GM12873 (cell line): ENCODE data around the gene INPP4B.

Source experiments
- TF ChIP-seq, protein P1 (sequence below): IDR thresholded peaks from 2 replicates; pipeline ENCODE4 v1.5.1; 2012; ENCODE audit warnings: low read depth, mild to moderate bottlenecking, moderate library complexity, low read length, control low read depth; ENCODE audit not compliant: insufficient read depth; ENCODE audit errors: missing control alignments

The INPP4B gene

DNA sequence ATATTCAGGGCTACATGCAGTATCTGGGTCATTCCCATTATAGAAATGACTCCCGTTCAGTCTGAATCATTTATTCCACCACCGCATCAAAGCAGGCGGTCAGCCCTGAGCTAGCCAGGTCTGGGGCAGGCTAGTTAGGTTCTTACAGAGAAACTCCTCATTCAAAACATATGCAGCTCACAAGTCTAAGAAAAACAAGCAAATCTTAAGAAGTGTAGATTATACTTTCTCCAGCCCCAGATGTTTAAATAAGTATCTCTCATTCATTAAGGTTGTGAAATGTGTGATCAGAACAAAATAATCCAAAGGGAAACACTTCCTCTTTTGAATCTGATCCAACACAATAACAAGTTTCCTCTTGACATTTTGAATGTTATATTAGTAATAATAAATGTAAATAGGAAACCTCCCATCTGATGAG, 441.9 kb downstream of the INPP4B start:
- TF ChIP-seq, protein P1, sequence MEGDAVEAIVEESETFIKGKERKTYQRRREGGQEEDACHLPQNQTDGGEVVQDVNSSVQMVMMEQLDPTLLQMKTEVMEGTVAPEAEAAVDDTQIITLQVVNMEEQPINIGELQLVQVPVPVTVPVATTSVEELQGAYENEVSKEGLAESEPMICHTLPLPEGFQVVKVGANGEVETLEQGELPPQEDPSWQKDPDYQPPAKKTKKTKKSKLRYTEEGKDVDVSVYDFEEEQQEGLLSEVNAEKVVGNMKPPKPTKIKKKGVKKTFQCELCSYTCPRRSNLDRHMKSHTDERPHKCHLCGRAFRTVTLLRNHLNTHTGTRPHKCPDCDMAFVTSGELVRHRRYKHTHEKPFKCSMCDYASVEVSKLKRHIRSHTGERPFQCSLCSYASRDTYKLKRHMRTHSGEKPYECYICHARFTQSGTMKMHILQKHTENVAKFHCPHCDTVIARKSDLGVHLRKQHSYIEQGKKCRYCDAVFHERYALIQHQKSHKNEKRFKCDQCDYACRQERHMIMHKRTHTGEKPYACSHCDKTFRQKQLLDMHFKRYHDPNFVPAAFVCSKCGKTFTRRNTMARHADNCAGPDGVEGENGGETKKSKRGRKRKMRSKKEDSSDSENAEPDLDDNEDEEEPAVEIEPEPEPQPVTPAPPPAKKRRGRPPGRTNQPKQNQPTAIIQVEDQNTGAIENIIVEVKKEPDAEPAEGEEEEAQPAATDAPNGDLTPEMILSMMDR = no peak

DNA sequence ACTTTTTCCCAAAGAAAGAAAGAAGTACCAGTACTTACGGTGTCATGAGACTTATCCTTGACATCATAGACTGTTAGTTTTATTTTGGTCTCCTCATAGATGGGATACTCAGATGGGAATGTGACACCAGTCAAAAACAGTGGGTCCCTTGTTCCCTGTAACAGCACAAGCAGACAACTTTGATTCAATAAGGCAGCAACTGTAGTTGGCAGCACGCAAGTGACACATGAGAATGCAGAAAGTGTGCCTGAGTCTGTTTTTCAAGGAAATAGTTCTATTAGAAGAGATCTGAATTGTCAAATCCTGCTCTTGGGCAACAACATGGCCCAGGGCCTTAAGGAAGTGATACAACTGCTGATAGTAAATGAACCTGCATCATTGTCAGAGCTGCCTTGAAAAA, 443.2 kb downstream of the INPP4B start:
- TF ChIP-seq, protein P1 = no peak

DNA sequence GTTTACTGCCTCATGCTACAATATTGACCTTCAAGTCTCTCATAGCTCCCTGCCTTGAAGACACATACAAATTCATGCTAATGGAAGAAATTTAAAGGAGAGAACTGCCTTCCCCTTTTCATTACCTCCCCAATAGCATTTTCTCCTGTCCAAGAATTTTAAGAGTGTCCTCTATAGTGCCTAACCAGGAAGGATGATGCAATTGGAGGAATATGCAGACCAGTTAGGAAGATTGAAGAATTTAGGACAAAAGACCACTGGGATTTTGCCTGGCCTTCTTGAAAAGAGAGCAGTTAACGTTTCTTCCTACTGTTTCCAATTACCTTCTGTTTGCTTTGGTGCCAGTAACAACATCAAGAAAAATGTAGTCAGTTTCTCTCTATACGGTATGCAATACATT, 443.9 kb downstream of the INPP4B start:
- TF ChIP-seq, protein P1 = no peak

DNA sequence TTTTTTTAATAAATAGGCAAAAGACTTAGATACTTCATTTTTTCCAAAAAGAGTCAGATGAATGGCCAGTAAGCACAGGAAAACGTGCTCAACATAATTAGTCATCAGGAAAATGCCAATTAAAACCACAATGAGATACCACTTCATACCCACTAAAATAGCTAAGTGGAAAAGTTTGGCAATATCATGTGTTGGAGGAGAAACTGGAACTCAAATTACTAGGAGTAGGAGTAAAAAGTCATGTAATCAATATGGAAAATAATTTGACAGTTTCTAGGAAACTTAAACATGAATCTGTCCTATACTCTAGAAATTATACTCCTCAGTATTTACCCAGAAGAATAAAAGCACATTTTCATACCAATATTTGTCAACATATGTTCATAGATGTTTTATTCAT, 449.8 kb downstream of the INPP4B start:
- TF ChIP-seq, protein P1 = no peak

DNA sequence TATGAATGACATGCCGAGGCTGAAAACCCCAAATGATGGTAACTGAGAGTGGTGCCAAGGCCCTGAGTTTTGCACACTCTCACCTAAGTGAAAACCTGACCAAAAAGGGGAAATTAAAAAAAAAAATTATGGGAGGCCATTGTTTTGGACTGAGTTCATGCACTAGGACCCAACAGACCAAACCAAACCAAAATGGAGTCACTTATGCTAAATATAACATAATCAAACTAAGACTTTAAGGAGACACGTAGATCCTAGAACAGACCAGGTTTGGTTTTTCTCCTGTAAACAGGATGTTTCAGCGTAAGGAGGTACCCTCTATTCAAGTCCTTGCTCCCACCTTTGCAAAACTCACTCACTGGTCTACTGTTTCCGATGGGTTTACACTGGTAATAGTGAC, 453.0 kb downstream of the INPP4B start:
- TF ChIP-seq, protein P1 = no peak

DNA sequence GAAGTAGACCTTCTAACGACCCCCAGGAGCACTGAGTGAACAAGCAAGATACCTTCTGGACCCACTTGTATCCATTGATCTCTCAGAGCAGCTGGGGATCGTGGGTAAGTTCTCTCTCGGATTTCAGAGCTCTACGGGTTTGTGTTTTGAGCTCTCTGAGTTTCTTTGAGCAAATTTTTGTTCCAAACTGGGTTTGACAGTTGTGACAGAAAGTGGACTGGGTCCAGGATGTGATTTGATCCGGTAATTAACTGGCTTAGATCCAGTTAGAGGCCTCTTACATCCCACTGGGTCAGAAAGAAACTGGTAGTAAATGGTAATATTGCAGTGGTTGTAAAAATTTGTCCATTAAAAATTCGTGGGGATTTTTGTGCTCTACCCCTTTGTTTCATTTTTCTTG, 459.2 kb downstream of the INPP4B start:
- TF ChIP-seq, protein P1 = no peak

DNA sequence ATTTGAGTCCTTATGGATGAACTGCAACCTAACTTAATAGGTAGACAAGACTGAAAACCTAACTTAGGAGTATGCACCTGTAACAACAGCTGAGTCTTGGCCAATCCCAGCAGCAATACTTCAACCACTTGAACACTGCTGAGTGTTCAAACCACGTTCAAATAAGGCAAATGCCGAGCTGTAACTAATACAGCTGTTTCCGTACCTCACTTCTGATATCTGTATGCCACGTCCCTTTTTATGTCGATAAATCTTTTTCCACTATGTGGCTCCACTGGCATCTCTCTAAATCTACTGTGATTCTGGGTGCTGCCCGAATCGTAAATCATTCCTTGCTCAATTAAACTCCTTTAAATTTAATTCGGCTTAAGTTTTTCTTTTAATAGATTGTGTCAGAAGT, 459.7 kb downstream of the INPP4B start:
- TF ChIP-seq, protein P1 = no peak
